ENCODE results near the gene STRN3. TPM values are rescaled to one million over a fixed set of nuclear protein-coding genes. Genes with fewer than 3 reads are reported as not detected.
"Not testable (repeated sequence)": the region's sequence is repeated elsewhere in the genome, so short reads cannot be mapped to it uniquely, and the experiment has no call there.

The STRN3 gene
- total and polyA plus RNA-seq, 3 experiments from 2014 or later: 4.0 to 20.9 (median 20.0) TPM

- no peaks in the 10 kb centered on the region for H3K27me3 ChIP-seq (ENCODE audit: insufficient read depth, low read length, poor library complexity, severe bottlenecking)
- Mint-ChIP-seq H3K4me3 (no peak overlapping the region), H3K4me1 (peaks cover 58 to 70% (median 68%) of the 10 kb centered on the region in 3 donors), H3K27ac (no peak overlapping the region), H3K27me3 (no peaks in the 10 kb centered on the region), H3K36me3 (peaks cover 2 to 11% (median 2%) of the 10 kb centered on the region in 3 donors), H3K9me3 (peaks cover 0 to 5% (median 2%) of the 10 kb centered on the region in 5 donors)
- ChIA-PET POLR2A (no interaction called here), CTCF (interaction anchor here (3.8 kb wide), 1 partner anchor 9 kb away, joined by 15 read pairs; no protein-coding TSS in a partner anchor)
- no peaks in the 10 kb centered on the region for H3K36me3 ChIP-seq (ENCODE audit: insufficient read depth, low read length)
- no peak for DNase-seq
- peaks cover 5% of the 10 kb centered on the region for H3K4me1 ChIP-seq (ENCODE audit: insufficient read depth, low read length)
- peaks cover under 1% of the 10 kb centered on the region for H3K9me3 ChIP-seq (ENCODE audit: low read length)
- H3K4me3 ChIP-seq (ENCODE audit: low read length): no peak overlapping the region
- no peak overlapping the region for H3K27ac ChIP-seq (ENCODE audit: low read depth, low read length)
Observed at GRCh38 chr14:30971586-30971985, 54.6 kb downstream of the STRN3 start.

GRCh38 chr14:30969796-30970195 lies 56.4 kb downstream of the STRN3 start:
- DNase-seq; H3K27me3 ChIP-seq (ENCODE audit: insufficient read depth, low read length, poor library complexity, severe bottlenecking); POLR2A ChIA-PET; H3K4me1 ChIP-seq (ENCODE audit: insufficient read depth, low read length); H3K36me3 ChIP-seq (ENCODE audit: insufficient read depth, low read length); H3K9me3 ChIP-seq (ENCODE audit: low read length); H3K27ac ChIP-seq (ENCODE audit: low read depth, low read length); H3K27me3 Mint-ChIP-seq; H3K4me3 ChIP-seq (ENCODE audit: low read length): not testable (repeated sequence)
- H3K36me3 Mint-ChIP-seq: peaks cover 14 to 23% (median 20%) of the 10 kb centered on the region in 3 donors
- peak overlapping the region in 1 of 7 donors; percentile 1 for H3K4me3 Mint-ChIP-seq
- peaks cover 10 to 16% (median 11%) of the 10 kb centered on the region in 5 donors for H3K9me3 Mint-ChIP-seq
- peak overlapping the region in 3 of 8 donors; percentile 24 to 46 (median 32) for H3K27ac Mint-ChIP-seq
- CTCF ChIA-PET: interaction anchor here (1.3 to 3.8 kb wide), 2 partner anchors 11 to 113 kb away, joined by 3 to 15 read pairs; no protein-coding TSS in a partner anchor
- H3K4me1 Mint-ChIP-seq: peaks cover 50 to 65% (median 63%) of the 10 kb centered on the region in 3 donors

- H3K27me3 Mint-ChIP-seq; H3K4me1 ChIP-seq (ENCODE audit: insufficient read depth, low read length); H3K36me3 ChIP-seq (ENCODE audit: insufficient read depth, low read length); H3K27ac ChIP-seq (ENCODE audit: low read depth, low read length); H3K4me3 ChIP-seq (ENCODE audit: low read length); H3K4me3 Mint-ChIP-seq; CTCF ChIA-PET; POLR2A ChIA-PET; DNase-seq; H3K27me3 ChIP-seq (ENCODE audit: insufficient read depth, low read length, poor library complexity, severe bottlenecking); H3K9me3 ChIP-seq (ENCODE audit: low read length): not testable (repeated sequence)
- H3K4me1 Mint-ChIP-seq: peaks cover 38 to 54% (median 50%) of the 10 kb centered on the region in 3 donors
- H3K9me3 Mint-ChIP-seq: peaks cover 10 to 16% (median 11%) of the 10 kb centered on the region in 5 donors
- peak overlapping the region in 1 of 8 donors; percentile 47 for H3K27ac Mint-ChIP-seq
- H3K36me3 Mint-ChIP-seq: peaks cover 16 to 40% (median 34%) of the 10 kb centered on the region in 3 donors
Observed at GRCh38 chr14:30967364-30968098, 58.6 kb downstream of the STRN3 start.

- Histone ChIP-seq H3K9me3 (ENCODE audit: low read length) (peaks cover 6% of the 10 kb centered on the region), H3K27ac (ENCODE audit: low read depth, low read length) (peak overlapping the region; percentile 9), H3K27me3 (ENCODE audit: insufficient read depth, low read length, poor library complexity, severe bottlenecking) (no peaks in the 10 kb centered on the region), H3K4me1 (ENCODE audit: insufficient read depth, low read length) (no peaks in the 10 kb centered on the region), H3K36me3 (ENCODE audit: insufficient read depth, low read length) (no peaks in the 10 kb centered on the region), H3K4me3 (ENCODE audit: low read length) (no peak overlapping the region)
- peaks cover 10 to 16% (median 11%) of the 10 kb centered on the region in 5 donors for H3K9me3 Mint-ChIP-seq
- ChIA-PET POLR2A (no interaction called here), CTCF (no interaction called here)
- peaks cover 35 to 51% (median 41%) of the 10 kb centered on the region in 3 donors for H3K4me1 Mint-ChIP-seq
- peaks cover 16 to 38% (median 34%) of the 10 kb centered on the region in 3 donors for H3K36me3 Mint-ChIP-seq
- no peaks in the 10 kb centered on the region for H3K27me3 Mint-ChIP-seq
- DNase-seq: no peak
- H3K4me3 Mint-ChIP-seq: peak overlapping the region in 1 of 7 donors; percentile 74
- H3K27ac Mint-ChIP-seq: peak overlapping the region in 1 of 8 donors; percentile 91
Observed at GRCh38 chr14:30966415-30967363, 59.5 kb downstream of the STRN3 start.

GRCh38 chr14:30965861-30966260 lies 60.3 kb downstream of the STRN3 start:
- not testable (repeated sequence) for H3K27ac ChIP-seq (ENCODE audit: low read depth, low read length)

GRCh38 chr14:30962537-30962936 lies 63.6 kb downstream of the STRN3 start:
- CTCF ChIA-PET: interaction anchor here (1.3 kb wide), 1 partner anchor 10 kb away, joined by 4 read pairs; no protein-coding TSS in a partner anchor
- H3K9me3 ChIP-seq (ENCODE audit: low read length); POLR2A ChIA-PET; H3K27me3 Mint-ChIP-seq; H3K4me3 Mint-ChIP-seq; H3K27ac ChIP-seq (ENCODE audit: low read depth, low read length); H3K27me3 ChIP-seq (ENCODE audit: insufficient read depth, low read length, poor library complexity, severe bottlenecking); H3K36me3 ChIP-seq (ENCODE audit: insufficient read depth, low read length); H3K4me1 ChIP-seq (ENCODE audit: insufficient read depth, low read length); H3K4me3 ChIP-seq (ENCODE audit: low read length); DNase-seq: not testable (repeated sequence)
- Mint-ChIP-seq H3K27ac (peak overlapping the region in 2 of 8 donors; percentile 8 to 22), H3K36me3 (peaks cover 16 to 48% (median 34%) of the 10 kb centered on the region in 3 donors), H3K9me3 (peaks cover 10 to 16% (median 11%) of the 10 kb centered on the region in 5 donors), H3K4me1 (peaks cover 33 to 63% (median 44%) of the 10 kb centered on the region in 3 donors)

More at GRCh38 chr14:30965861-30966260, 60.3 kb downstream of the STRN3 start:
- H3K27me3 Mint-ChIP-seq; DNase-seq; H3K9me3 ChIP-seq (ENCODE audit: low read length); POLR2A ChIA-PET; H3K4me1 ChIP-seq (ENCODE audit: insufficient read depth, low read length); CTCF ChIA-PET; H3K36me3 ChIP-seq (ENCODE audit: insufficient read depth, low read length); H3K4me3 ChIP-seq (ENCODE audit: low read length); H3K27me3 ChIP-seq (ENCODE audit: insufficient read depth, low read length, poor library complexity, severe bottlenecking): not testable (repeated sequence)
- Mint-ChIP-seq H3K36me3 (peaks cover 16 to 38% (median 34%) of the 10 kb centered on the region in 3 donors), H3K4me1 (peaks cover 34 to 49% (median 38%) of the 10 kb centered on the region in 3 donors), H3K4me3 (peak overlapping the region in 2 of 7 donors; percentile 3 to 56), H3K27ac (peak overlapping the region in 1 of 8 donors; percentile 84), H3K9me3 (peaks cover 10 to 16% (median 11%) of the 10 kb centered on the region in 5 donors)

GRCh38 chr14:30961330-30961729 lies 64.8 kb downstream of the STRN3 start:
- Mint-ChIP-seq H3K27me3 (no peaks in the 10 kb centered on the region), H3K4me3 (no peak overlapping the region), H3K4me1 (peaks cover 36 to 66% (median 43%) of the 10 kb centered on the region in 3 donors), H3K36me3 (peaks cover 14 to 43% (median 29%) of the 10 kb centered on the region in 3 donors), H3K9me3 (peaks cover 7 to 11% (median 9%) of the 10 kb centered on the region in 5 donors), H3K27ac (peak overlapping the region in 3 of 8 donors; percentile 5 to 33 (median 18))
- Histone ChIP-seq H3K9me3 (ENCODE audit: low read length) (peaks cover 3% of the 10 kb centered on the region), H3K27ac (ENCODE audit: low read depth, low read length) (no peak overlapping the region), H3K4me3 (ENCODE audit: low read length) (no peak overlapping the region), H3K27me3 (ENCODE audit: insufficient read depth, low read length, poor library complexity, severe bottlenecking) (no peaks in the 10 kb centered on the region), H3K4me1 (ENCODE audit: insufficient read depth, low read length) (no peaks in the 10 kb centered on the region), H3K36me3 (ENCODE audit: insufficient read depth, low read length) (no peaks in the 10 kb centered on the region)
- CTCF ChIA-PET: no interaction called here
- DNase-seq: no peak
- POLR2A ChIA-PET: no interaction called here

Measured in CD8-positive, alpha-beta memory T cell (primary cell).